A673 (cell line): ENCODE data around the gene PIRT.

Source experiments
- EZH2 ChIP-seq: fragments of 200-600 bp; sonication (generic); IDR thresholded peaks from 2 replicates; pipeline ENCODE4 v1.6.1; 2017; ENCODE audit warnings: borderline replicate concordance, low read depth, mild to moderate bottlenecking, mixed read lengths, antibody characterized with exemption, low read length; ENCODE audit not compliant: poor library complexity, severe bottlenecking
- TF ChIP-seq, protein P1 (sequence below): fragments of 300-800, 200-600 bp; sonication (generic); conservative IDR thresholded peaks from 2 replicates; pipeline ENCODE4 v1.5.1; 2017; ENCODE audit warnings: low read depth, mild to moderate bottlenecking, antibody characterized with exemption, low read length, moderate library complexity, mixed read lengths

DNA sequence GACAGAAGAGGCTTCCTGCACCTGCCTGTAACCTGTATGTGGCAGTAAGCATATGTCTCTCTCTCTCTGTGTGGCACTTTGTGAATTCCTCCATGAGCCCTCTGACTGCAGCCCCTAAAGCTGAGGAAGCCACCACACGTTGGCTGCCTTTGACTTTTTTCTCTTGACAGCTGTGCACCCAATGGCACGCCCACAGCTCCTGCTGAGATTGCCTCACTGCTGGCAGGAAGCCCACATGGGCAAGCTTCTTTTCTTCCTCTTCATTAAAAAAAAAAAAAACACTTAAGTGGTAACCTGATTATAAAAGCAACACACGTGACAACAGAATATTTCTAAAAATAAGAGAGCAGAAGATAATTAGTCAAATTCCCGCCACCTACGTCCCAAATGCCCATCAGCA, 34.0 kb upstream of the PIRT start:
- TF ChIP-seq, protein P1, sequence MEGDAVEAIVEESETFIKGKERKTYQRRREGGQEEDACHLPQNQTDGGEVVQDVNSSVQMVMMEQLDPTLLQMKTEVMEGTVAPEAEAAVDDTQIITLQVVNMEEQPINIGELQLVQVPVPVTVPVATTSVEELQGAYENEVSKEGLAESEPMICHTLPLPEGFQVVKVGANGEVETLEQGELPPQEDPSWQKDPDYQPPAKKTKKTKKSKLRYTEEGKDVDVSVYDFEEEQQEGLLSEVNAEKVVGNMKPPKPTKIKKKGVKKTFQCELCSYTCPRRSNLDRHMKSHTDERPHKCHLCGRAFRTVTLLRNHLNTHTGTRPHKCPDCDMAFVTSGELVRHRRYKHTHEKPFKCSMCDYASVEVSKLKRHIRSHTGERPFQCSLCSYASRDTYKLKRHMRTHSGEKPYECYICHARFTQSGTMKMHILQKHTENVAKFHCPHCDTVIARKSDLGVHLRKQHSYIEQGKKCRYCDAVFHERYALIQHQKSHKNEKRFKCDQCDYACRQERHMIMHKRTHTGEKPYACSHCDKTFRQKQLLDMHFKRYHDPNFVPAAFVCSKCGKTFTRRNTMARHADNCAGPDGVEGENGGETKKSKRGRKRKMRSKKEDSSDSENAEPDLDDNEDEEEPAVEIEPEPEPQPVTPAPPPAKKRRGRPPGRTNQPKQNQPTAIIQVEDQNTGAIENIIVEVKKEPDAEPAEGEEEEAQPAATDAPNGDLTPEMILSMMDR, result no peak
- TF ChIP-seq EZH2, result no peak
